Activated effector memory CD4-positive, alpha-beta T cell treated with Interleukin-2 at 50 U/mL for 16 hours (primary cell): Measurements from ENCODE around the gene SERPINC1.
"Not testable (repeated sequence)": the region's sequence is repeated elsewhere in the genome, so short reads cannot be mapped to it uniquely, and the experiment has no call there.

Experiments
- DNase-seq: peaks from one replicate; pipeline ENCODE4 v3.0.0-alpha.2; 2020

SERPINC1 gene

GRCh38 chr1:173862769-173863223 lies 54.3 kb downstream of the SERPINC1 start:
- DNase-seq: no peak

DNA sequence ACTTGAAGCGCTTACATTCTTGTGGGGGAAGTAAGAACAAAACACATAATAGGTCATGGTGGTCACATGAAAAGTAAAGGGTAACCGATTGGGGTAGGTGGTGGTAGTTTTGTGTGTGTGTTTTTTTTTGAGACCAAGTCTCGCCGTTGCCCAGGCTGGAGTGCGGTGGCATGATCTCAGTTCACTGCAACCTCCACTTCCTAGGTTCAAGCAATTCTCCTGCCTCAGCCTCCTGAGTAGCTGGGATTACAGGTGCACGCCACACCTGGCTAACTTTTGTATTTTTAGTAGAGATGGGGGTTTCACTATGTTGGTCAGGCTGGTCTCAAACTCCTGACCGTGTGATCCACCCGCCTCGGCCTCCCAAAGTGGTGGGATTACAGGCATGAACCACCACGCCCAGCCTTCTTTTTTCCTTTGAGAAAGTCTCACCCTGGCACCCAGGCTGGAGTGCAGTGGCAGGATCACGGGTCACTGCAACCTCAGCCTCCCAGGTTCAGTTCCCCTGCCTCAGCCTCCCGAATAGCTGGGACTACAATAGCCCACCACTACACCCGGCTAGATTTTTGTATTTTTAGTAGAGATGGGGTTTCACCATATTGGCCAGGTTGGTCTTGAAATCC lies 54.9 kb downstream of the SERPINC1 start:
- DNase-seq: not testable (repeated sequence)

DNA sequence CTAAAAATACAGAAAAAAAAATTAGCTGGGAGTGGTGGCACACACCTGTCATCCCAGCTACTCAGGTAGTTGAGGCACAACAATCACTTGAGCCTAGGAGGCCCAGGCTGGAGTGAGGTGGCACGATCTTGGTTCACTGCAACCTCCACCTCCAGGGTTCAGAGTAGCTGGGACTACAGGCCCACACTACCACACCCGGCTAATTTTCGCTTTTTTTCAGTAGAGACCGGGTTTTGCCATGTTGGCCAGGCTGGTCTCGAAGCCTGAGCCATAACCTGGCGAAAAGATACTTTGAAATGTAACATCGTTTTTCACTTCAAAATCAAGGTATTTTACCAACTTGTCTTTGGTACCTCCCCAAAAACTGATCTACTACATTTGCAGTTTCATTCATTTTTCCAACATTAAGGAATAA lies 55.4 kb downstream of the SERPINC1 start:
- DNase-seq: no peak

GRCh38 chr1:173860065-173860464 lies 57.1 kb downstream of the SERPINC1 start:
- no peak for DNase-seq

DNA sequence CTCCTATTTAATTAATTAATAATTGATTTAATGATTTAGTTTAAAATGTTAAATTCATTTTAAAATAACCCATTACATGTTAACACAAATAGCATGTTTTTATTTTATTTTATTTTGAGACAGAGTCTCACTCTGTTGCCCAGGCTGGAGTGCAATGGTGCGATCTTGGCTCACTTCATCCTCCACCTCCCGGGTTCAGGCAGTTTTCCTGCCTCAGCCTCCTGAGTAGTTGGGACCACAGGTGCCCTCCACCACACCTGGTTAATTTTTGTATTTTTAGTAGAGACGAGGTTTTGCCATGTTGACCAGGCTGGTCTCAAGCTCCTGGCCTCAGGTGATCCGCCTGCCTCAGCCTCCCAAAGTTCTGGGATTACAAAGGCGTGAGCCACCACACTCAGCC lies 57.6 kb downstream of the SERPINC1 start:
- not testable (repeated sequence) for DNase-seq

- no peak for DNase-seq
Measured at GRCh38 chr1:173857363-173857917, 59.7 kb downstream of the SERPINC1 start.

DNA sequence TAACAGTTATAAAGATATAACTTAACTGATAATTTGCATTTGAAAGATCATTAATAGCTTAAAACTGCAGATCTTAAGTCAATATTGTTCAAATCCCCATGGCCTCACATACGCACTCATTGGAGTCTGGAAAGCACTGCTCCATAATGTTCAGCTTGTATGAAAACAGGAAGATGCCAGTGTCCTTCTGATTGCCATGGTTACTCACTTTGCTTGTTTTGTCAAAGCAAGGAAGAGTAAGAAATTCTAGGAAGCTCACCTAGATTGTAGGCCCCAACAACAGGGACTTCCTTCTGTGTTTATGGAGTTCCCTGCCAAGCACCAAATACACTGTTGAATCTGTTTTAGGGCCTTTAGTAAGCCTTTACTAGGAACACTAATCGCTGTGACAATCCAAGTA lies 60.2 kb downstream of the SERPINC1 start:
- DNase-seq: no peak

GRCh38 chr1:173856014-173856413 lies 61.1 kb downstream of the SERPINC1 start:
- no peak for DNase-seq
